Right cardiac atrium (tissue), 5 donors: Measurements from ENCODE around the gene RHOA. TPM values are rescaled to one million over a fixed set of nuclear protein-coding genes. Genes with fewer than 3 reads are reported as not detected.
A peak's percentile ranks its signal among the peaks of the same experiment; 100 is the strongest.
"Not testable (repeated sequence)": the region's sequence is repeated elsewhere in the genome, so short reads cannot be mapped to it uniquely, and the experiment has no call there.

Source experiments
- ATAC-seq, 2 donors: fragments of 200-7000 bp; cut with Tn5 transposase; one replicate each; pipeline versions ENCODE4 v1.8.0 to v1.9.1; 2020; ENCODE audit warnings: moderate library complexity in 2 of 2, mild to moderate bottlenecking in 1 of 2
- DNase-seq, 3 donors: peaks; one replicate each; pipeline ENCODE4 v3.0.0-alpha.2; 2020
- H3K27ac ChIP-seq: one replicate; pipeline ENCODE4 v1.5.1; 2013; ENCODE audit warnings: mild to moderate bottlenecking, low read length, control low read depth, moderate library complexity
- H3K27me3 ChIP-seq: one replicate; pipeline ENCODE4 v1.6.1; 2013; ENCODE audit not compliant: control insufficient read depth, insufficient read depth
- H3K4me1 ChIP-seq: one replicate; pipeline ENCODE4 v1.6.1; 2013; ENCODE audit warnings: low read length; ENCODE audit not compliant: control insufficient read depth, insufficient read depth
- H3K4me3 ChIP-seq: one replicate; pipeline ENCODE4 v1.5.1; 2013; ENCODE audit warnings: low read length, control low read depth
- H3K9me3 ChIP-seq: one replicate; pipeline ENCODE4 v1.6.1; 2013; ENCODE audit warnings: low read length; ENCODE audit not compliant: control insufficient read depth
- WGBS: extraction: QIAGEN DNeasy Blood & Tissue Kit; methylation state at CpG from one replicate; pipeline ENCODE4 v1.1.7; 2013; 5-methylcytosine and 5-hydroxymethylcytosine counted together
- intact Hi-C, 4 donors: fragments of 100-400 bp; cut with DNase I; formaldehyde crosslinking; loops; one replicate each; pipeline versions ENCODE4 v1.11.0 to v1.14.0; 2022 to 2023
- polyA plus RNA-seq: library from polyadenylated mRNA; stranded (reverse); fragments of 200-250 nt; gene quantifications from one replicate; pipeline ENCODE4 v1.2.3, GENCODE V29; 2013
- total RNA-seq, 4 donors: library from RNA; stranded (reverse); fragmentation: NEBNext Ultra II Directional; extraction: Animal tissue kit (Norgen Biotek cat#: 25700); gene quantifications; one replicate each; pipeline ENCODE4 v1.2.1, GENCODE V29; 2021
- donor health status: healthy with polysubstance abuse.
- donor health status: DM: no; HTN: yes; CAD: no.
- donor health status: DM: no; HTN: no; CAD: no.
- donor health status: DM: no; HTN: yes; CAD: no; lungs with severe emphysema.
- donor health status: DM: yes; HTN: yes; CAD: no.

Gene RHOA
- total and polyA plus RNA-seq, 5 donors = 142 to 310 (median 263) TPM

DNA sequence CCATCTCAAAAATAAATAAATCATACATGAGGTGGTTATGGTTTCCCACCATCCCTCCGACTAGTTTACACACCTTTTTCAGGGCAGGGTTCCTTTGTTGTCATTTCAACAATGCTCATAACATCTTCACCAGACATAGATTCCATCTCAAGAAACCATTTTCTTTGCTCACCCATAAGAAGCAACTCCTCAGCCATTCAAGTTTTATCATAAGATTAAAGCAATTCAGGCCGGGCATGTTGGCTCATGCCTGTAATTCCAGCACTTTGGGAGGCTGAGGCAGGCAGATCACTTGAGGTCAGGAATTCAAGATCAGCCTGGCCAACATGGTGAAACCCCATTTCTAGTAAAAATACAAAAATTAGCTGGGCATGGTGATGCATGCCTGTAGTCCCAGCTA lies 83.4 kb downstream of the RHOA start:
- ATAC-seq, H3K4me1 ChIP-seq, H3K4me3 ChIP-seq, intact Hi-C loops, H3K27ac ChIP-seq, H3K9me3 ChIP-seq, H3K27me3 ChIP-seq, DNase-seq: not testable (repeated sequence)
- 77% methylated on average over 2 of the region's 2 CpGs for WGBS

DNA sequence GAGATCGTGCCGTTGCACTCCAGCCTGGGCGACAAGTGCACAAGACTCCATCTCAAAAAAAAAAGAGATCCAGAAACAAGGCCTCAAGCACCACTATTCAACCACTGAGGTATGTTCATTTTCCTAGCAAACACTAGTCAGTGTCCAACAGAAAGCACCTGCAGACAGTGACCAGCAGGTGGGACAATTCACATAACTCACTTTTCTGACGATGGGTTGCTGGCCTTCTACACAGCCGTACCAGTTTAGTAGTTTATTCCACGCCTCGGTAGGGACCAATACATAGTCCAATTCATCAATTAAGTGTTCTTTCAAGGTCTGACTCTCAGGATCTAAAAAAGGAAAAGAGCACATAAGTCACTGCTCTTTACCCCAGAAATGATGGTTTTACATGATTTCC lies 84.3 kb downstream of the RHOA start:
- Histone ChIP-seq H3K4me3 (no peak overlapping the region), H3K27me3 (no peaks in the 10 kb centered on the region), H3K4me1 (peaks cover 1% of the 10 kb centered on the region), H3K27ac (no peak overlapping the region), H3K9me3 (no peaks in the 10 kb centered on the region)
- no peak for ATAC-seq
- DNase-seq = no peak
- intact Hi-C loops = no loop called here
- 81% methylated on average over 7 of the region's 7 CpGs for WGBS

DNA sequence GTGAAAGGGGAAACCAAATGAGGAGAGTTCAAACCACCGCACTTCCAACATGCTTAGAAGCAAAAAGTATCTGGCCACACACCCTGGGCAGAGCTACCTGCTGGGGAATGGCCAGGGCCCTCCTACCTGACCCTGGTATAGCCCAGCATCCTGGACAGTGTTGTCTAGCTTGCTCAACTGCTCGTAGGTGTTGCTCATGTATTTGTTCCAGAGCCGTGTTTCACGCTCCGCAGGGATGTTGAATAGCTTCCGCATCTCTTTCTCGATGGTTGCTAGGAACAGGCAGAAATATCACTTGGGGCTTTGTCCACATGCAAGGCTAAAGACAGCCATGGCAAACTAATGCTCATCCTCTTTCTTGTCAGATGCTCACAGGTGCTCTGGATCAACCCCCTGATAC lies 87.0 kb downstream of the RHOA start:
- H3K27me3 ChIP-seq = no peaks in the 10 kb centered on the region
- no peaks in the 10 kb centered on the region for H3K9me3 ChIP-seq
- DNase-seq (no peak), ATAC-seq (no peak)
- H3K4me1 ChIP-seq = peaks cover 1% of the 10 kb centered on the region
- intact Hi-C loops = loop anchor here in 1 of 4 donors (5.0 kb wide), 1 partner anchor 282 kb away; no protein-coding TSS in a partner anchor
- no peak overlapping the region for H3K4me3 ChIP-seq
- H3K27ac ChIP-seq = no peak overlapping the region
- WGBS = 92% methylated on average over 7 of the region's 7 CpGs

DNA sequence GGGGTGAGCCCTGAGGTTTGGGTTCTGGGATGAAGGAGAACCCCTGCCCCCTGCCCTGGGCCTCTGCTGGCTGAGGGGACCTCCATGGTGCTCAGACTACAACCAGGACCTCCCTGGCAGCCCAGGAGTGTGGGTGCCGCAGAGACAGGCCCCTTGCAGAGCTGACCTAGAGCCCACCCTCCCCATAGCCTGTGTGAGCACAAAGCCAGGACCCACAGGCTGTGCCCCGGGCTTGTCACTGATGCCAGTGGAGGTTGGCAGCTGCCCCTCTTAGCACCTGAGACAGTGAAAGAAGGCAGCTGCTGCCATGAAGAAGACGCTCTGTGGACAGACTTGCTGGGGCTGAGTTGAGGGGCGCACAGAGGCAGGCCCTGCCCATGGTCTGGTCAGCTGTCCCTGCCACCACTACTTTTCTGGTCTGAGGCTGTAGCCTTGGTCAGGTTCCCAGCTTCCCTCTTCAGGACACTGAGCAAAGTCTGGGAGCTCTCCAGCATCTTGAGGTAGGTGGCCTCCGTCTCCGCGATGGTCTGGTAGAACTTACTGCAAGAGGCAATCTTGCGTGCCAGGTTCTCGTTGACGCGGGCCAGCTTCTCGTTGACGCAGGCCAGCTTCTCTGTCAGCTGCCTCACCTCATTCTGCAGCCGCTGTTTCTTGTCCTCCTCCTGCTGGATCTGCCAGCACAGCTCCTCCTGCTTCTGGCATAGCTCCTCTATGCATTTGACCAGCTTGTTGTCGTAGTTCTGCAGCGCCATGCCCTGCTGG lies 94.9 kb downstream of the RHOA start:
- no peaks in the 10 kb centered on the region for H3K9me3 ChIP-seq
- intact Hi-C loops = no loop called here
- H3K27ac ChIP-seq = no peak overlapping the region
- no peaks in the 10 kb centered on the region for H3K27me3 ChIP-seq
- H3K4me3 ChIP-seq = no peak overlapping the region
- ATAC-seq = peak in 1 of 2 donors; percentile 29
- DNase-seq = peak in 1 of 3 donors; percentile 24
- H3K4me1 ChIP-seq = no peaks in the 10 kb centered on the region
- 90% methylated on average over 16 of the region's 16 CpGs for WGBS

DNA sequence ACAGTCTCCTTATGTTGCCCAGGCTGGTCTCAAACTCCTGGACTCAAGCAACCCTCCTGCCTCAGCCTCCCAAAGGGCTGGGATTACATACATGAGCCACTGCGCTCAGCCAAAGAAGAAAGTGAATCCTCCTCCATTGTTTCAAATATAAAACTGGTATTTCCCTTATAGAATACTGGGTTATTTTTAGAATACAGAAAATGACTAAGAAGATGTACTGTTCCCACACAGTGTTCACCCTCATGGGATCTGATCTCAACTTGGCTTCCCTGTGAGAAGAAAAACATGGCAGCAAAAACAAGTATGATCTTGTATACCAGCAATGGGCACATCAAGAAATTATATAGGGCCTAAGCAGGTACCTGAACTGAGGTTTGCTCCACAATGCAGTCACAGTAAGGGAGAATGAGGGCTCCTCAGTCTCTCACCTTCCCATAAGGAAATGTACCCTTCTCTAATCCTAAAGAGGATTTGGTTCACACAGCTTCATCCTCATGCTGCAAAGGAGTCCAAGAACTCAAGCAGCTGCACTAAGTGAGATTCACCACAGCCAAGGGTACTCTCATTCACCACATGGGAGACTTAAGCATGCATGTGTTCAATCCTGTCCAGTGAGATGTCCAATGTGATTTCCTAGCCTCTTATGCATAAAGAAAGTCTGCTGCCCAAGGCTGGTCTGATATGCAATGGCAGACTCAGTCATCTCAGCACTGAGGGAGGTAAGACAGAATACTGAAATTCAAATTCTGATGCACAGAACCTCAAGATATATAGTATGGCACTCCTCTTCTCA lies 97.7 kb downstream of the RHOA start:
- H3K27ac ChIP-seq = no peak overlapping the region
- ATAC-seq = no peak

DNA sequence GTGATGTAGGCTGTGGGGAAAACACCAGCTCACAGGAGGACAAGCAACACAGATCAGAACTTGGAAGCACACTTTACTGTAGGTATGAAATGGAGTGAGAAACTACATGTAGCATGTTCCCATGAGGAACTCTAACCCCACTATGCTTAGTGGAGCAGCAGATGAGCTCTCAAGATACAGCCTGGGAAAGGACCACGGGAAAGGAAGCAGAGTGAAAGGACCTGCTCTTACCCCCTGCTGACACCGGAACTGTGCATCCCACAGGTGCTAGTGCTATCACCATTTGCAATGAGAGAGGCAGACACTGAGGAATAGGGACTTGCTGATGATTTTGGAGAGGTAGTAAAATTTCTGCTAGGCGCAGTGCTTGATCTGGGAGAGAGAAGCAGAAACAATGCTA lies 100.5 kb downstream of the RHOA start:
- ATAC-seq (no peak), DNase-seq (no peak)
- 91% methylated on average over 3 of the region's 3 CpGs for WGBS
- Histone ChIP-seq H3K4me1 (no peaks in the 10 kb centered on the region), H3K9me3 (no peaks in the 10 kb centered on the region), H3K27me3 (no peaks in the 10 kb centered on the region), H3K27ac (no peak overlapping the region), H3K4me3 (no peak overlapping the region)
- intact Hi-C loops = no loop called here

More for the DNA sequence above, 97.7 kb downstream of the RHOA start:
- 87% methylated on average over 1 of the region's 1 CpG for WGBS
- Histone ChIP-seq H3K9me3 (no peaks in the 10 kb centered on the region), H3K4me3 (no peak overlapping the region), H3K27me3 (no peaks in the 10 kb centered on the region), H3K4me1 (no peaks in the 10 kb centered on the region)
- intact Hi-C loops = no loop called here
- DNase-seq = no peak

DNA sequence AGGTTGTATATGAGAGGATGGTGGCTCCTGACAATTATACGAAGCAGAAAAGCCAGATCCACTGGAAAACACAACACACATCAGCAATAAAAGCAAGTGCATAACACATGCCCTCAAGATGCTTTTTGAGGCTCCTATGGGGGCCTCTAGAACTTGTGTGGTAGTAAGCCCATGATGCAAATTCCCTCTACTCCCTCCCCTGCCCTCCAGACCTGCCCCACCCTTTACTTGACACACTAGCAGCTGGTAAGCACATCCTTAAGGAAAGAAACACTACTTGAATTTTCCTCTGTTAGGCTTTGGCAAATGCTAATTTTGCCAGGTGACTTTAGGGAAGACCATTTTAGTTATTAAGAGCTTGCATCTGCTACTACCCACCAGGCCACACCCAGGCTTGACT lies 101.1 kb downstream of the RHOA start:
- no peaks in the 10 kb centered on the region for H3K4me1 ChIP-seq
- ATAC-seq = no peak
- WGBS = 98% methylated on average over 1 of the region's 1 CpG
- no peak for DNase-seq
- no peak overlapping the region for H3K4me3 ChIP-seq
- no peaks in the 10 kb centered on the region for H3K27me3 ChIP-seq
- intact Hi-C loops = no loop called here
- H3K9me3 ChIP-seq = no peaks in the 10 kb centered on the region
- H3K27ac ChIP-seq = no peak overlapping the region

Other genes with a start within 250 kb of the RHOA start
- gene CCDC71, start 245.6 kb downstream of the RHOA start, total RNA-seq = 10 to 100 TPM; 13.3 to 15.4 (median 14.4) TPM
- 12.0 TPM for gene CCDC71, start 245.6 kb downstream of the RHOA start, polyA plus RNA-seq
- gene KLHDC8B, start 240.4 kb downstream of the RHOA start, total RNA-seq = 10 to 100 TPM; 54.7 to 74.6 (median 60.3) TPM
- 52.8 TPM for gene KLHDC8B, start 240.4 kb downstream of the RHOA start, polyA plus RNA-seq
- gene C3orf62, start 134.7 kb downstream of the RHOA start, total RNA-seq = 1 to 10 TPM; 3.2 to 3.8 (median 3.4) TPM
- 3.9 TPM for gene C3orf62, start 134.7 kb downstream of the RHOA start, polyA plus RNA-seq
- 10 to 100 TPM; 36.6 to 46.0 (median 40.4) TPM for gene USP4, start 71.9 kb downstream of the RHOA start, total RNA-seq
- 19.5 TPM for gene USP4, start 71.9 kb downstream of the RHOA start, polyA plus RNA-seq
- 100 to 1,000 TPM; 153 to 254 (median 196) TPM for gene GPX1, start 53.6 kb downstream of the RHOA start, total RNA-seq
- 258 TPM for gene GPX1, start 53.6 kb downstream of the RHOA start, polyA plus RNA-seq
- 10 to 100 TPM; 15.5 to 21.4 (median 19.0) TPM for gene TCTA, start 447 bp upstream of the RHOA start, total RNA-seq
- gene TCTA, start 447 bp upstream of the RHOA start, polyA plus RNA-seq = 19.4 TPM
- 10 to 100 TPM; 17.4 to 33.7 (median 29.6) TPM for gene AMT, start 10.5 kb upstream of the RHOA start, total RNA-seq
- 20.0 TPM for gene AMT, start 10.5 kb upstream of the RHOA start, polyA plus RNA-seq
- gene NICN1, start 17.3 kb upstream of the RHOA start, total RNA-seq = 10 to 100 TPM in 3 of 4 donors, 1 to 10 TPM in 1; 7.5 to 19.4 (median 18.4) TPM
- 13.3 TPM for gene NICN1, start 17.3 kb upstream of the RHOA start, polyA plus RNA-seq
- 100 to 1,000 TPM; 113 to 141 (median 121) TPM for gene DAG1, start 58.3 kb upstream of the RHOA start, total RNA-seq
- gene DAG1, start 58.3 kb upstream of the RHOA start, polyA plus RNA-seq = 64.0 TPM
- gene BSN, start 142.5 kb upstream of the RHOA start, total RNA-seq = 1 to 10 TPM in 1 of 4 donors, under 1 TPM in 3; 0.25 to 1.4 (median 0.39) TPM
- gene BSN, start 142.5 kb upstream of the RHOA start, polyA plus RNA-seq = 0.38 TPM